GM19324 (cell line): ENCODE data around the gene COL15A1.

Source experiments
- ATAC-seq: cut with Tn5 transposase; IDR thresholded peaks from one replicate; pipeline ENCODE4 v1.9.1; 2021; ENCODE audit warnings: mild to moderate bottlenecking, moderate library complexity; ENCODE audit not compliant: unreplicated experiment, low FRiP score

Gene COL15A1

GRCh38 chr9:98989036-98990000 is 45.6 kb downstream of the COL15A1 start:
- ATAC-seq = no peak

- no peak for ATAC-seq
Observed at GRCh38 chr9:98990181-98990870, 46.6 kb downstream of the COL15A1 start.

GRCh38 chr9:98992107-98992884 is 48.6 kb downstream of the COL15A1 start:
- no peak for ATAC-seq

- no peak for ATAC-seq
Observed at GRCh38 chr9:98992885-98993569, 49.3 kb downstream of the COL15A1 start.

GRCh38 chr9:98993570-98993945 is 49.9 kb downstream of the COL15A1 start:
- no peak for ATAC-seq

GRCh38 chr9:98994172-98995058 is 50.7 kb downstream of the COL15A1 start:
- ATAC-seq = no peak

- ATAC-seq = no peak
Observed at GRCh38 chr9:98995059-98995671, 51.5 kb downstream of the COL15A1 start.

GRCh38 chr9:98995971-98996504 is 52.3 kb downstream of the COL15A1 start:
- no peak for ATAC-seq

- no peak for ATAC-seq
Observed at GRCh38 chr9:98997604-98998003, 53.9 kb downstream of the COL15A1 start.

- ATAC-seq = no peak
Observed at GRCh38 chr9:98998441-98999151, 54.9 kb downstream of the COL15A1 start.

GRCh38 chr9:98999152-98999525 is 55.4 kb downstream of the COL15A1 start:
- no peak for ATAC-seq

- no peak for ATAC-seq
Observed at GRCh38 chr9:99000476-99001395, 57.0 kb downstream of the COL15A1 start.

- ATAC-seq = no peak
Observed at GRCh38 chr9:99001892-99002291, 58.2 kb downstream of the COL15A1 start.

GRCh38 chr9:99002706-99003105 is 59.0 kb downstream of the COL15A1 start:
- no peak for ATAC-seq

GRCh38 chr9:99003308-99003707 is 59.6 kb downstream of the COL15A1 start:
- no peak for ATAC-seq

- ATAC-seq = no peak
Observed at GRCh38 chr9:99004115-99004514, 60.4 kb downstream of the COL15A1 start.
